HepG2 (cell line): Measurements from ENCODE around the gene TRAPPC5. TPM values are rescaled to one million over a fixed set of nuclear protein-coding genes. Genes with fewer than 3 reads are reported as not detected.

ENCODE experiments used
- ATAC-seq: fragments of 200-7000 bp; cut with Tn5 transposase; 3 replicates; pipeline ENCODE4 v1.9.1; 2020; ENCODE audit warnings: mild to moderate bottlenecking, moderate library complexity
- BruUV-seq: library from RNA; stranded (reverse); fragments of 400-500 nt; replicated peaks from 2 replicates; lab custom pipeline; 2021; lab: Mats Ljungman, UMichigan
- CTCF ChIA-PET: fragments of 300-600 bp; formaldehyde crosslinking; extraction: SDS; loops from one replicate; lab custom pipeline; 2021; ENCODE audit warnings: low total read pairs, inconsistent platforms, low intra/inter-chr PET ratio; lab: Yijun Ruan, JAX
- POLR2A ChIA-PET: fragments of 350-600 bp; sonication (Branson Sonifier 250); formaldehyde crosslinking; loops from one replicate; lab custom pipeline; 2020; ENCODE audit warnings: antibody characterized with exemption, inconsistent platforms; lab: Yijun Ruan, JAX
- DNase-seq: peaks from one replicate; pipeline ENCODE4 v3.0.0-alpha.2; 2015; ENCODE audit warnings: low spot score
- FAIRE-seq: peaks from 3 replicates; lab custom pipeline; 2011; peaks lifted over from hg19 to GRCh38; lab: Jason Lieb, UNC
- H2AFZ ChIP-seq: one replicate; pipeline ENCODE4 v1.6.1; 2011; ENCODE audit warnings: low read length, inconsistent platforms
- H3K27ac ChIP-seq: fragments of 300-600 bp; 3 replicates; pipeline ENCODE4 v1.8.0; 2011; ENCODE audit warnings: mixed run types, mild to moderate bottlenecking, mixed read lengths, low read length, inconsistent platforms; ENCODE audit not compliant: insufficient read depth; ENCODE audit errors: extremely low read length
- H3K27me3 ChIP-seq, 2 experiments: fragments of 200-600 bp in 1 of 2; 2 replicates in 1 of 2; 3 replicates in 1 of 2; pipeline versions ENCODE4 v1.6.0 to v1.8.0; 2011; ENCODE audit warnings: low read length in 2 of 2, mild to moderate bottlenecking in 2 of 2, moderate library complexity in 2 of 2, inconsistent platforms in 1 of 2; ENCODE audit not compliant: insufficient read depth in 2 of 2, control insufficient read depth in 1 of 2
- H3K36me3 ChIP-seq, 2 experiments: fragments of 200-600 bp in 1 of 2; replicated peaks in 1 of 2; 2 replicates in 1 of 2; 3 replicates in 1 of 2; pipeline versions ENCODE4 v1.5.1 to v1.8.0; 2011; ENCODE audit warnings: low read length in 2 of 2, inconsistent platforms in 1 of 2; ENCODE audit not compliant: insufficient read depth in 2 of 2, control insufficient read depth in 1 of 2
- H3K4me1 ChIP-seq: 2 replicates; pipeline ENCODE4 v1.5.1; 2012; ENCODE audit warnings: low read length, inconsistent platforms; ENCODE audit not compliant: insufficient read depth
- H3K4me2 ChIP-seq: 2 replicates; pipeline ENCODE4 v1.6.0; 2011; ENCODE audit warnings: low read depth, low read length, inconsistent platforms
- H3K4me3 ChIP-seq, 3 experiments: fragments of 200-600 bp in 1 of 3; sonication (generic), shearing (Covaris generic) in 1 of 3; replicated peaks in 1 of 3; 2 replicates each; pipeline ENCODE4 v1.5.1; 2011 to 2016; ENCODE audit warnings: low read length in 3 of 3, inconsistent platforms in 2 of 3, low read depth in 2 of 3, mild to moderate bottlenecking in 2 of 3, control low read depth in 1 of 3, mixed read lengths in 1 of 3; ENCODE audit not compliant: insufficient read depth in 1 of 3
- H3K79me2 ChIP-seq: one replicate; pipeline ENCODE4 v1.6.1; 2011; ENCODE audit warnings: low read length, inconsistent platforms; ENCODE audit not compliant: insufficient read depth
- H3K9ac ChIP-seq: 2 replicates; pipeline ENCODE4 v1.6.0; 2011; ENCODE audit warnings: mild to moderate bottlenecking, low read depth, low read length, inconsistent platforms; ENCODE audit not compliant: insufficient read depth
- H3K9me3 ChIP-seq: 2 replicates; pipeline ENCODE4 v1.5.1; 2012; ENCODE audit warnings: mild to moderate bottlenecking, low read length
- H4K20me1 ChIP-seq: 2 replicates; pipeline ENCODE4 v1.6.0; 2011; ENCODE audit warnings: inconsistent platforms, mild to moderate bottlenecking, low read length, moderate library complexity; ENCODE audit not compliant: insufficient read depth
- ARHGAP35 ChIP-seq: sonication (generic); formaldehyde crosslinking; IDR thresholded peaks from 2 replicates; pipeline ENCODE4 v1.9.0; 2022; ENCODE audit warnings: mild to moderate bottlenecking, inconsistent platforms, moderate library complexity, missing genetic modification reagents, borderline replicate concordance
- ELF3 ChIP-seq: IDR thresholded peaks from 2 replicates; pipeline ENCODE4 v1.6.1; 2016; ENCODE audit warnings: missing genetic modification reagents, missing compliant biosample characterization
- HNF4G ChIP-seq, 2 experiments: sonication (generic) in 1 of 2; formaldehyde crosslinking in 1 of 2; IDR thresholded peaks; 2 replicates each; pipeline versions ENCODE4 v1.4.0 to v1.6.1; 2011 to 2020; ENCODE audit warnings: borderline replicate concordance in 2 of 2, low read depth in 2 of 2, mild to moderate bottlenecking in 2 of 2, low read length in 1 of 2, missing genetic modification reagents in 1 of 2, moderate library complexity in 1 of 2
- NFIB ChIP-seq: sonication (generic); formaldehyde crosslinking; IDR thresholded peaks from 2 replicates; pipeline ENCODE4 v1.9.0; 2021; ENCODE audit warnings: missing genetic modification reagents, mild to moderate bottlenecking, borderline replicate concordance
- SRY ChIP-seq: sonication (generic); formaldehyde crosslinking; IDR thresholded peaks from 2 replicates; pipeline ENCODE4 v1.8.0; 2022; ENCODE audit warnings: mild to moderate bottlenecking, missing genetic modification reagents
- TIGD3 ChIP-seq: sonication (generic); formaldehyde crosslinking; IDR thresholded peaks from 2 replicates; pipeline ENCODE4 v1.5.1; 2020; ENCODE audit warnings: mild to moderate bottlenecking, missing genetic modification reagents, borderline replicate concordance
- U2AF2 ChIP-seq: fragments of 200-400 bp; formaldehyde crosslinking; IDR thresholded peaks from 2 replicates; pipeline ENCODE4 v1.6.1; 2017; ENCODE audit warnings: low read depth, mild to moderate bottlenecking, low read length
- ZBTB43 ChIP-seq: sonication (generic); formaldehyde crosslinking; conservative IDR thresholded peaks from 2 replicates; pipeline ENCODE4 v1.4.0; 2020; ENCODE audit warnings: missing genetic modification reagents
- ZNF142 ChIP-seq: sonication (generic); formaldehyde crosslinking; IDR thresholded peaks from 2 replicates; pipeline ENCODE4 v1.4.0; 2020; ENCODE audit warnings: missing genetic modification reagents
- ZNF331 ChIP-seq: sonication (generic); formaldehyde crosslinking; IDR thresholded peaks from 2 replicates; pipeline ENCODE4 v1.4.0; 2020; ENCODE audit warnings: missing genetic modification reagents
- ZNF432 ChIP-seq: sonication (generic); formaldehyde crosslinking; IDR thresholded peaks from 2 replicates; pipeline ENCODE4 v1.5.0; 2020; ENCODE audit warnings: missing genetic modification reagents, mild to moderate bottlenecking, borderline replicate concordance
- ZNF576 ChIP-seq: sonication (generic); formaldehyde crosslinking; IDR thresholded peaks from 2 replicates; pipeline ENCODE4 v1.4.0; 2020; ENCODE audit warnings: mild to moderate bottlenecking, missing genetic modification reagents
- ZNF614 ChIP-seq: IDR thresholded peaks from 2 replicates; pipeline ENCODE4 v1.6.1; 2018; ENCODE audit warnings: missing biosample characterization, missing genetic modification reagents, inconsistent platforms, borderline replicate concordance
- WGBS: methylation state at CpG from one replicate; pipeline ENCODE4 v1.1.6; 2017; ENCODE audit warnings: low lambda C conversion rate; 5-methylcytosine and 5-hydroxymethylcytosine counted together
- in situ Hi-C: cut with HindIII; loops from 2 replicates; pipeline ENCODE4 v1.10.0; 2017; ENCODE audit warnings: low pct_unique_long_range_greater_than_20kb; ENCODE audit not compliant: extremely low pct_ligation_motif_present
- intact Hi-C: fragments of 100-400 bp; cut with micrococcal nuclease; formaldehyde crosslinking; loops from one replicate; pipeline ENCODE4 v1.10.0; 2022; ENCODE audit not compliant: unreplicated experiment
- polyA plus RNA-seq, 8 experiments: library from polyadenylated mRNA; depleted of rRNA in 3 of 8; stranded (reverse) in 7 of 8; unstranded in 1 of 8; fragments of >200 nt; fragmentation: Illumina TruSeq in 4 of 8; extraction: Trizol in 4 of 8; gene quantifications; 2 replicates each; pipeline versions ENCODE4 v1.2.1 to v1.2.3, GENCODE V29; 2011 to 2016; ENCODE audit warnings: low read depth in 4 of 8, missing spikeins in 1 of 8, mixed read lengths in 1 of 8; ENCODE audit not compliant: insufficient read depth in 1 of 8
- total RNA-seq, 5 experiments: library from RNA; depleted of rRNA; stranded (reverse); fragments of >200 nt; fragmentation: Illumina TruSeq; extraction: Trizol; gene quantifications; 2 replicates each; pipeline ENCODE4 v1.2.3, GENCODE V29; 2016; ENCODE audit warnings: low read depth in 1 of 5

Gene TRAPPC5
- total and polyA plus RNA-seq, 2 of the 13 experiments (the other 11 are each of a cell fraction or from before 2014, with no cell fraction given) = 38.5 to 78.7 TPM

- TF ChIP-seq ZNF614 (CRISPR knock-in tag) (no peak), NFIB (no peak), SRY (no peak), ZNF432 (CRISPR knock-in tag) (no peak)
Measured at GRCh38 chr19:7718668-7719067, 38.0 kb downstream of the TRAPPC5 start (continued).

- in situ Hi-C loops = no loop called here
- H3K9me3 ChIP-seq = no peaks in the 10 kb centered on the region
- 46% methylated on average over 6 of the region's 6 CpGs for WGBS
- H3K9ac ChIP-seq = no peak overlapping the region
- no peaks in the 10 kb centered on the region for H4K20me1 ChIP-seq
- no peak overlapping the region for H2AFZ ChIP-seq
- ChIA-PET CTCF (no interaction called here), POLR2A (no interaction called here)
- no peak for DNase-seq
- no peaks in the 10 kb centered on the region for H3K36me3 ChIP-seq
- no peak for FAIRE-seq
- H3K79me2 ChIP-seq = no peaks in the 10 kb centered on the region
- no TSS peak for BruUV-seq
- ATAC-seq = no peak
- H3K4me1 ChIP-seq = no peaks in the 10 kb centered on the region
- H3K27ac ChIP-seq = no peak overlapping the region
- intact Hi-C loops = no loop called here
- H3K27me3 ChIP-seq = peaks cover 0 to 2% of the 10 kb centered on the region in 2 experiments; a peak in 2 of 5 replicates
- no peak overlapping the region for H3K4me3 ChIP-seq
- H3K4me2 ChIP-seq = no peak overlapping the region
- TF ChIP-seq ZNF142 (CRISPR knock-in tag) (no peak), ZNF576 (CRISPR knock-in tag) (no peak), HNF4G (IDR thresholded peaks at IDR 0.05; ENCODE audit: borderline replicate concordance, low read depth, low read length) (no peak), HNF4G (CRISPR knock-in tag; IDR thresholded peaks at IDR 0.05; ENCODE audit: borderline replicate concordance, low read depth) (no peak), ELF3 (CRISPR knock-in tag) (no peak), ARHGAP35 (CRISPR knock-in tag) (no peak), TIGD3 (CRISPR knock-in tag) (no peak), U2AF2 (no peak), ZNF331 (CRISPR knock-in tag) (no peak), ZBTB43 (no peak)
Measured at GRCh38 chr19:7720351-7720750, 39.7 kb downstream of the TRAPPC5 start.
